GM18867 (cell line): ENCODE measurements around the gene FKBP8.
"Not testable (repeated sequence)": the region's sequence is repeated elsewhere in the genome, so short reads cannot be mapped to it uniquely, and the experiment has no call there.

Source experiments
- ATAC-seq: cut with Tn5 transposase; IDR thresholded peaks from one replicate; pipeline ENCODE4 v1.9.1; 2021; ENCODE audit warnings: mild to moderate bottlenecking, moderate library complexity; ENCODE audit not compliant: unreplicated experiment

The FKBP8 gene

DNA sequence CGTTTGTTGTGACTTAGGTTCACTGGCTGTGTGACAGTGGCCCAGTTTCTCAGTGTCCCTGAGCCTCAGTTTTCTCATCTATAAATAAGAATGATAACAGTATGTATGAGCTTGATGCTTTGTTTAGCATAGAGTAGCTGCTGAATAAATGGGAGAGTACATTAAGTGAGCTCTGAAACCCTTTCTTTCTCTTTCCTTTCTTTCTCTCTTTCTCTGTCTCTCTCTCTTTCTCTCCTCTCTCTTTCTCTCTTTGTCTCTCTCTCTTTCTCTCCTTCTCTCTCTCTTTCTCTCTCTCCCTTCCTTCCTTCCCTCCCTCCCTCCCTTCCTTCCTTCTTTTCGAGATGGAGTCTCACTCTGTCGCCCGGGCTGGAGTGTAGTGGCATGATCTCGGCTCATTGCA lies 16.3 kb upstream of the FKBP8 start:
- ATAC-seq: no peak

DNA sequence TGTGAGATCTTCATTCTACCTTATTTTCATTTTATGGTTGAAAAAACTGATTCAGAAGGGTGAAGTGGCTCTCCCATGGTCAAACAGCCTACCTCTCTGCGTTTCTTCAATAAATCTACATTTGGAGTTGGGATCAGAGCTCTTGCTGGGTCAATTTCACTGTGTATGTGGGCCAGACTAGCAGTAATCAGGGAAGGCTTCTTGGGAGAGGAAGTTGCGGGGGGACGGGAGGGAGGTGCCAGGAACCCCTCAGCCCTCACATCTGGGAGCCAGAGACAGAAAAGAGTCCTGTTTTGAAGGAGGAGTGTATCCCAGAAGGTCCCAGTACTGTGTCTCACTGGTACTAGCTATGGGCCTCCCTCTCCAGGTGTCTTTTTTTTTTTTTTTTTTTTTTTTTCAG lies 15.2 kb upstream of the FKBP8 start:
- no peak for ATAC-seq

DNA sequence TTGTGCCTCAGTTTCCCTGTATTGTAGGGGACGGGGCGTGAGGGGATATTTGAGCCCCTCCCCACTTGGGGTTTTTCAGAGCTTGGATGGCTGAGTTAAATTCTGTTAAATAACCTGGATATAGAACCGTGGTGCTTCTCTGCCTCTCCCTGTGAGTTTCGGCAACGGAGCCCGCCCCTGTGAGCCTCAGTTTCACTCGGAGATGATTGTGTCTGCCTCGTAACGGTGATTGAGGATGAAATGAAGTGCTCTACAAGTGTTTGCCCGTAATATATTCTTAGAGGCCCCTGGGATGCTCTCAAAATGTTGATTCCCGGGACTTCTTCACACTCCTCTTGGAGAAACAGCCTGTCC lies 14.8 kb upstream of the FKBP8 start:
- ATAC-seq: no peak

DNA sequence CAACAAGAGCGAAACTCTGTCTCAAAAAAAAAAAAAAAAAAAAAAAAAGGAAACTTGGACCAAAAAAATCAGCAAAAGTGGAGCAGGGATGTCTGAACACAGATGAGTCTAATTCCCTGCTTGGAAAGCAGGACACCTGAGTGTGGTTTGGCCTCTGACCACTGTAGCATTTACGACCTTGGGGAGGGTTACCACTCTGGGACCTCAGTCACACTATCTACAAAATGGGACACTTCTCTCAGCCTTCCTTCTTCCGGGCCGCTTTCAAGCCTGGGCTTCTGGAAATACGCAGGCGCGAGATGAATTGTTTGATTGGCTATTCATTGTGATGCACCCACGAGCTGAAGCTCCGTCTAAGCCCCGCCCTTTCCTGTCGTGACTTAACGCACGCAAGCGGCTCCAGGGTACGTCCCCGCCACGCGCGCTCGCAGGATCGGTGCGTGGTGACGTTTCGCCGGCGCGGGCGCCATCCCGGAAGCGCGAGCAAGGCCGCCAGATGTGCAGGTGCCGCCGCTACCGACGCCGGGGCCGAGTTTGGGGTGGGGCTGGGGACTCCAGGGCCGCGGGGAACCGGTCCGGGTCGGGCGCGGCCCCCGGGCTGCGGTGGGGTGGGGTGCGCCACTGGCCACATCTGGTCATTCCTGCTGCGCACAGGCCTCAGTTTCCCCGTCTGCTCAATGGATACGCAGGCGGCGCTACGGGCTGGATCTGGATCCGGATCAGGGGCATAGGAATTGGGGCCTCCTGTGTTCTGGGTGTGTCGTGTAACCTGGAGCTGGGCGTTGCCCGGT lies 14.2 kb upstream of the FKBP8 start, which contains the start of gene KXD1:
TSS of gene KXD1 (plus strand) at position 460 of the 791 bp plus-strand sequence. CDS start 4,187 bp downstream, outside the sequence.
- ATAC-seq: peak; percentile 92

DNA sequence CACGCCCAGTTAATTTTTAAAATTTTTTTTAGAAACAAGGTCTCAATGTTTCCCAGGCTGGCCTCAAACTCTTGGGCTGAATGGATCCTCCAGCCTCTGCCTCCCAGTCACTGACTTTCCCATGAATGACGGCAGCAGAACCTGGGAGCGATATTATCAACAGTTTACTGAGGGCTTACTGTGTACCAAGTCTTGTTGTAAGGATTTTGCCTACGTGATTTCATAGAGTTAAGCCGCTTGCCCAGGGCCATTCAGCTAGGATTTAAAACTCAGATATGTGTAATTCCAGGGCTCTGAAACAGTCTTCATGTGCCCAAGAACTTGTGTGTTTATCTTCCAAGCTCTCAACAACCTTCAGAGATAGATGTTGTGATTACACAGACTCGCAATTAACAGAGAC lies 8.3 kb upstream of the FKBP8 start:
- no peak for ATAC-seq

DNA sequence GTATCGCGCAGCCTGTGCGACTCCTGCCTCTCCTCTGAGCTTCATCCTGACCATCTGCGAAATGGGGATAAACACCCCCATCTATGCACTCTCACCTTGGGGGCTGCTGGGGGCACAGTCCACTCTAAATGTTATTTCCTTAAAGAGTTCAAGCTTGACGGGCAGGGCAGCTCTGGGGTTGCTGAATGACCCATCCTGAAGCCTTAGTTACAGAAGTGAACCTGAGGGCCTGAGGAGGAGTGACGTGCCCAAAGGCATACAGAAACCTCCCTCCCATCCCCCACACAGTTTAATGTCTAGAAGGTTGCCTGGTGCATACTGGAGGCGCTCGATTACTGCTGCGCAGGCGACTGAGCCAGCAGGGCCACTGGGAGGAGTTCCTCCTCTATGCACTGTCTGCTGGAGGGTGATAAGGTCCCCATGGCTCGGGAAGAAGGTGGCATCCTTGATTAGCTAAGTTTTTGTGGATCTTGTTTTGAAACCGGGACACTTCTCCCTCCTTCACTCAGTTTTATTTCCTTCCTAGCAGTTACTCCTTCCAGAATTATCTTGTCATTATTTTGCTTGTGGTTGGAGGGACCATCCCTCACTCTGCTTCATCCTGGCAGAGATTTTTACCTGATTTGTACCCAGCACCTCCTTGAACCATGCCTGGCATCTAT lies 572 bp upstream of the FKBP8 start:
- ATAC-seq: peak; percentile 50

DNA sequence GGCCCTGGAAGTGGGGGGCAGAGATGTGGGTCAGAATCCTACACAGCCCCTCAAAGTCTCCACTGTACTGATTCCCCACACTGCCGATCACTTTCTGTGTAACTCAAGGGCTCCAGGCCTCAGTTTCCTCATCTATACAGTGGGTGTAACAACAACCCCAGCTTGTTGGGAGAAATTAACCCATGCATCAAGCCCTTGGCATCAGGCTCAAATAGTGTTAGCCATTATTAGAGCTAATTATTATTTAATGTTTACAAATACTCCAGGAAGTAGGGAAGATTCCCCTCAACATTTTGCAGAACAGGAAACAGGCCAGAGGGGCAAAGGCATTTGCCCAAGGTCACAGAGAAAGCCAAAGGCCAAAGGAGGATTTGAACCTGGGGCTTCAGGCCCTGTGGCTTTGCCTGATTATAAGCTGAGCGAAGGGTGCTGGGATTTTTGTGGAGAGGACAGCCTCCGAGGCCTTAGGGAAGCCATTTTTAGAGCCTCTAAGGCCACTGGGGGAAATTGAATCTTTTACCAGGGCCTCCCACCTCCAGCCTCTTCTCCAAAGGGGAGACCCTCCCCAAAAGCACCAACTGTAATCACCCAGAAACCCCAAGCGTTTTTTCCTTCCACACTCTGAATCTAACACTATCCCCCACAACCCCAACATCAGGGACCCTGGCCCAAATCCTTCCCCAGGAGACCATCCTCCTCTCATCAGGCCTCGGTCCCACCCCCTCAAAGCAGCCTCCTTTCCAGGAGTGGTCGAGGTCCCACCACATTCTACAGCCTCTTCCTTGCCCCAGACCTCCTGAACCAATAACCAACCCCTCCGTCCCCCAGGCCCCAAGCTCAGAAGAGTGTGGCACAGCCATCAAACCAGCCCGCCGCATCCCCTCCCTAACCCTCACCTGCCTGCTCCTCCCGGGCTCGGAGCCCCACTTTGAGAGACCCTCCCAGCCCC lies 1.1 kb downstream of the FKBP8 start:
- ATAC-seq: no peak

DNA sequence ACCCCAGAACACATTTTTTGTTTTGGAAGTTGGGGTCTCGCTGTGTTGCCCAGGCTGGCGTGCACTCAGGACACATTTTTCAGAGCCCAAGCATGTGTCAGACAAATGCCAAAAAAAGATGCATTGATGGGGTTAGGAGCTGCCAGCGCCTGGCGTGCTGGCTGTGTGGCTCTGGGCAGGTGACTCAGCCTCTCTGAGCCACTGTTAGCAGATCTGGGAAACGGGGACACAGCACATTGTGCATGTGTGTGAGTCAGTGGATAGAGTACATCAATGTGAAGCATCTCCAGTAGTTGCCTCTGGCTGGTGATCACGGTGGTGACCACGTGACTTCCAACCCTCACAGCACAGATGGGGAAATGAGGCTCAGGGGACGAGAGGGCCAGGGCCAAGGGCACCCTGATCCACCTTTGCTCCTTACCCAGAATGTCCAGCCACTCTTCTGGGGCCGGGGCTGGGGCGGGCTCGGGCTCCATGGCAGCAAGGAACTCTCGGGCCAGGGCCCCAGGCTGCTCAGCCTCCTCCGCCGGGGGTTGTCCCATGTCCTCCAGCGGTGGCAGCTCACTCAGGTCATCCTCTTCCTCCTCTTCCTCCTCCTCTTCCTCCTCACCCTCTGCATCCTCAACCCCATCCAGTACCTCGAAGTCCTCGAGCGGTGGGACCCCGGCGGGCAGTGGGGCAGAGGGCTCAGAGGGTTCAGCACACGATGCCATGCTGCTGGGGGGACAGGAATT lies 1.9 kb downstream of the FKBP8 start:
- ATAC-seq: no peak

DNA sequence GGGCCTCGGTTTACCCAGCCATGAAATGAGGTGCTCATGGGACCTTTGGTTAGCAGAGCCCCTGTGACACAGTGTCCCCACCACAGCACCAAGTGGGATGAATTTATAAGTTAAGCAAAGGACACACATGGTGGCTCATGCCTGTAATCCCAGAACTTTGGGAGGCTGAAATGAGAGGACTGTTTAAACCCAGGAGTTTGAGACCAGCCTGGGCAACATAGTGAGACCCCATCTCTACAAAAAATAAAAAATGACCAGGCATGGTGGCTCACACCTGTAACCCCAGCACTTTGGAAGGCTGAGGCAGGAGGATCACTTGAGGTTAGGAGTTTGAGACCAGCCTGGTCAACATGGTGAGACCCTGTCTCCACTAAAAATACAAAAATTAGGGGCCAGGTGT lies 3.2 kb downstream of the FKBP8 start:
- not testable (repeated sequence) for ATAC-seq

DNA sequence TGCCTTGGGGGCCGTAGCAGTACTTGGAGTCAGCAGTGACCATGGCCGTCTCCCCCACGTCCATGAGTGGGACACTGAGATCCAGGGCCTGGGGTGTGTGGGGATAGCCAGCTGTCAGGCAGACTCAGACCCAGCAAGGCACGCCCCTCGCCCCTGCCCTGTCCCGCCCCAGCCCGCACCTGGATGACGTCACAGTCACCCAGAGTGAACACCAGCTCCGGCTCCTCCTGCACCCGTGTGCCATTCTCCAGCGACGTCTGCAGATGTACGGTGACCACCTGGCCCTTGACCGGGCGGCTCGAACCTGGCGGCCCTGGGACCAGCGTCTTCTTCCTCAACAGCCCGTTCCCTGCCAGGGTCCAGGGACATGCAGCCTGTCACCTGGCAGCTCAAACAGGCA lies 4.0 kb downstream of the FKBP8 start:
- no peak for ATAC-seq

DNA sequence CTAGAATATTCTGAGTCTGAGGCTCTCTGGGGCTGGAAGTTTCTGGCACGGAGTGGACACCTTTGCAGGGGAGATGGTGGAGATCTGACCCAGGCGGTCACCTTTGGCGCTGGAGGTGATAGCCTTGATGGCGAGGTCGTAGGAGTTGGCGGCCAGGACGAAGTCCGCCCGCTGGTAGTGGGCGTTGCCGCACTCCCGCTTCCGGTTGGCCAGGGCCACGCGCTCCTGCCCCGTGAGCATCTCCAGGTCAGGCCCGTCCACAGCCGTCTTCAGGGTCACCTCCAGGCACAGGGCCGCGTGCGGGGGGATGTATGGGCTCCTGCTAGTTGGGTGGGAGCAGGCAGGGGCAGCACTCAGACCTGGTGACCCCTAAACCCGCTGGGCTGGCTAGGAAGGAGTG lies 5.3 kb downstream of the FKBP8 start:
- ATAC-seq: no peak

DNA sequence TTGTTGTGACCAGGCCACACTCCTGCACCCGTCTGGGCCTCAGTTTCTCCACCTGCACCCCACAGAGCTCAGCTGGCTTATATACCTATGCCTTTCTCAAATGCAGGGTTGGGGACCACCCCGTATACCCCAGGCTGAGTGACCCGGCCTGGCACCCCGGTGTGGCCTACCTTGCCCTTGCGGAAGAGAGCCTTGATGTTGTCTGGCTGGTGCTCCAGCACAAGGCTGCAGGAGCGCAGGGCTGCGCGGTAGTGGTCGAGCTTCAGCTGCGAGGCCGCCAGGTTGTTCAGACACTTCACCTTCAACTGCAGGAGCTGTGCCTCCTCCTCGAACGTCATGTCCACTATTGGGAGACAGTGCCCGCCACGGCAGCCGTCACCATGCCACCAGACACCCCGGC lies 5.9 kb downstream of the FKBP8 start:
- no peak for ATAC-seq

DNA sequence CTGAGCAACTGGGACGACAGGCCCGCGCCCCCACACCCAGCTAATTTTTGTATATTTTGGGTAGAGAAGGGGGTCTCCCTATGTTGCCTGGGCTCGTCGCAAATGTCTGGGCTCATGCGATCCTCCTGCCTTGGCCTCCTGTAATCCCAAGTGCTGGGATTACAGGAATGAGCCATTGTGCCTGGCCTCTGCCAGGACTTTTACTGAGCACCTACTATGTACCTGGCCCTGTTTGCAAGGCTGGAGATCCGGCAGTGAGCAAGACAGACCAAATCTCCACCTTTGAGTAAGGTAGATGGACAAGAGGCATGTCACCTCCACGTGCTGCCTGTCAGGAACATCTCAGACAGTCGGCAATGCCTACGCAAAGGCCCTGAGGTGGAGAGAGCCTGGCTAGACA lies 6.9 kb downstream of the FKBP8 start:
- no peak for ATAC-seq

DNA sequence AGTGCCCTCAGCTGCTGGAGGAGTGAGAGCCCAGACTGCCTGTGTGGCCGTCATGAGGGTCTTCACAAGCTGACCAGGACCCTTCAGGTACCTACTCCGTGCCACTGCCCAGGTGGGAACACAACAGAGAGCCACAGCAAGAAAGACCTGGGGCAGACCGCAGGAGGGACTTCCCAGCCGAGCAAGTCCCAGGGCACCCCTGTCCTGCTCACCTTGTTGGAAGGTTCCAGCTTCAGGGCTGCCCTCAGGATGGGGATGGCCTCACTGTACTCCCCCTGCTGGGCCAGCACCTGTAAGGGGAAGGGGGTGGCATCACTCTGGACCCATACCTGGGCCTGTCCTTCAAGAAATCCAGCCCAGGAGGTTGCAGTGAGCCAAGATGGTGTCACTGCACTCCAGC lies 10.3 kb downstream of the FKBP8 start:
- no peak for ATAC-seq

DNA sequence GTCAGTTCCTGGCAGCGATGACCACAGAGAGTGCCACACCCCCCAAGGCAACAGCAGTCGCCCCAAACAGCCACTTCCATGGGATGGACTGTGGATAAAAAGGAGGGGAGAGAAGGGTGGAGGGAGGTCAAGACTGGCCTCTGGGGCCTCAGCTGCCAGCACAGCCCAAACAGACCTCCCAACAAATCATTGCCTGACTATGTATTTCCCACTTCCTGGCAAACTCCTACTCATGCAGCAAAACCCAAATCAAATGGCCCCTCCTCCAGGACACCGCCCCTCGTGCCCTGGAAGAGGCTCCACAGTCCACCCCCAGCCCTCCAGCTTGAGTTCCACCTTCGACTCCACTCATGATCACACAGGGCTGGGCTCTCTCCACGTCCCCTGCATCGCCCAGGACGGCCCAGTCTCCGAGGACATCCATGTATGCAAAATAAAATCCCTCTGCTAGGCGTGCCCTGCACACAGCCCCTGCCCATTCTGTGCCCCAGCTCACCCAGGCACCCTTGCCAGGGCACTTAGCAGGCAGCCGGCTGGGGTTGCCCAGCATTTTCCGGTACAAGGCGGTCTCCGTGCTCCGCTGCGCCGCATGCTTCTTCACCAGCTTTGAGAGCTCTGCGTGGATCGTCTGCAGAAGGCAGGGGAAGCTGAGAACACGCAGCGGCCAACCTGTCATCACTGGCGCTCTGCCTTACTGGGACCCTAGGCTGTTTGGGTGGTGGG lies 11.0 kb downstream of the FKBP8 start:
- no peak for ATAC-seq

DNA sequence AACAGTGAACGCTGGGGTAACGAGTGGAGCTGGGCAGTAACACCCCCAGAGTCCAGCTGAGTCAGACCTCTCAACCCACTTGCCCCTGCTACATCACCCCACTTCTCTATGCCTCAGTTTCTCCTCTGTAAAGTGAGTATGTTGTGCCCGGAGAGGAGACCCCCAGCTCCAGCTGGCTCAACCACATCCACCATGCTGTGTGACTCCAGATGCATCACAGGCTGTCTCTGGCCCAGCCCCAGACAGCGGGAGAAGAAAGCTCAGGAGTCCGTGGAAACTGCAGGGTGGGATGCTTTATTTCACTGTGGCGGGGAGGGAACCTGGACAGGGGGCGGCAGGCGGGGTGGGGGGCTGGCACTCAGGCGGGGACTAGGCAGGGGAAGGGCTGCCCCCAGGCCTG lies 11.9 kb downstream of the FKBP8 start:
- ATAC-seq: no peak

DNA sequence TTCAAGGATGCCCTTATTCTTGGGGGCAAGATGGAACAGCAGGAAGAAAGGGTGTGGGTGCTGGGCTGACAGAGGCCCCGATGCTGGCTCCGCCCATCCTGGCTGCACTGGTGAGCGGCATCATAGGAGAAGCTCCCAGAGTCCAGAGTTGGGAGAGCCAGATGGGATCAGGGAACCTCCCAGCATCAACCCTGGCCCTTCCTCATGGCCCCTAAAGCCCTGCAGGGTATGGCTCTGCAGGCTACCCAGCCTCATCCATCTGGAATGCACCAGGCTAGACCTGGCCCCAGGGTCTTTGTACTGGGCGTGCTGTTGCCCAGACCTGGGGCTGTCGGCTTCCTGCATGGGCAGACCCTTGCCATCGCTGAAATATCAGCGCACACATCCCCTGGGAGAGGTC lies 13.6 kb downstream of the FKBP8 start:
- ATAC-seq: no peak

DNA sequence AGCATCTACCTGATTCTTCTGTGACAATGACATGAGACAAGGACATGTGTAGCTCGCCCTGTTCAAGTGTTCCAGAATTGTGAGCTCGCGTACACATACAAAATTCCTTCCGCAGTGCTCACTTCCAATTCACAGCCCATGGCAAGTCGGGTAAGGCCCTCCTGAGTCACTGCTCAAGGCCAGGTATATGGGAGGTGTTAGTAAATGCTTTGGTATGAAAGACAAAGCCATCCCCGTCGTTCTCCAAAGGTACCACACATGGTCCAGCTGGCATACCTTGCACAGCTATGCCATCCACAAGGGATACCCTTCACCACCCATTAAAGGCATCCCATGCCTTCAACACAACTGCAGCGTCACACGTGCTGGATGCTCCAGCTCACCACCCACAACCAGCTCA lies 17.1 kb downstream of the FKBP8 start:
- ATAC-seq: no peak

DNA sequence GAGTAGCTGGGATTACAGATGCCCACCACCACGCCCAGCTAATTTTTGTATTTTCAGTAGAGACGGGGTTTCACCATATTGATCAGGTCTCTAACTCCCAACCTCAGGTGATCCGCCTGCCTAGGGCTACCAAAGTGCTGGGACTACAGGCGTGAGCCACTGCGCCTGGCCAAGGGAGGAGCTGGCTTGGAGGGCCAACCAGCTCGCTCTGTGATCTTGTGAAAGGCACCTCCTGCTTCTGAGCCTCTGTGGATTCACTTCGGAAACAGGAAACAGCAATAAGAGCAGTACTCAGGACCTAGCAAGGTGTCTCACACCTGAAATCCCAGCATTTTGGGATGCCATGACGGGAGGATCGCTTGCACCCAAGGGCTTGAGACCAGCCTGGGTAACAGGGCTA lies 19.5 kb downstream of the FKBP8 start:
- no peak for ATAC-seq

DNA sequence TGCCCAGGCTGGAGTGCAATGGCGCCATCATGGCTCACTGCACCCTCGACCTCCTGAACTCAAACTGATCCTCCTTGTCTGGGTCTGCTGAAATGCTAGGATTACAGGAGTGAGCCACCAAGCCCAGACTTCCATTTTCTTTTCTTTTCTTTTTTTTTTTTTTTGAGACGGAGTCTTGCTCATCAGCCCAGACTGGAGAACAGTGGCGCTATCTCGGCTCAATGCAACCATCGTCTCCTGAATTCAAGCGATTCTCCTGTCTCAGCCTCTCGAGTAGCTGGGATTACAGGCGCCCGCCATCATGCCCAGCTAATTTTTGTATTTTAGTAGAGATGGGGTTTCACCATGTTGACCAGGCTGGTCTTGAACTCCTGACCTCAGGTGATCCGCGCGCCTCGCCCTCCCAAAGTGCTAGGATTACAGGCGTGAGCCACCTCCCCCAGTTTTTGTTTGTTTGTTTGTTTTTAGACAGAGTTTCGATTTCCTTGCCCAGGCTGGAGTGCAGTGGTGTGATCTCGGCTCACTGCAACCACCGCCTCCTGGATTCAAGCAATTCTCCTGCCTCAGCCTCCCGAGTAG lies 20.4 kb downstream of the FKBP8 start:
- not testable (repeated sequence) for ATAC-seq
